K562 (cell line): ENCODE results near the gene RELL2. TPM values are rescaled to one million over a fixed set of nuclear protein-coding genes. Genes with fewer than 3 reads are reported as not detected.

Experiments
- ATAC-seq: fragments of 200-7000 bp; cut with Tn5 transposase; 3 replicates; pipeline ENCODE4 v1.9.1; 2020; ENCODE audit warnings: moderate library complexity
- BruUV-seq: library from RNA; stranded (reverse); fragments of 400-500 nt; replicated peaks from 2 replicates; lab custom pipeline; 2021; lab: Mats Ljungman, UMichigan
- CTCF ChIA-PET: fragments of 300-600 bp; formaldehyde crosslinking; extraction: SDS; loops from one replicate; lab custom pipeline; 2021; ENCODE audit warnings: low intra/inter-chr PET ratio; lab: Yijun Ruan, JAX
- POLR2A ChIA-PET: fragments of 300-600, 350-650 bp; sonication (Branson Sonifier 250); formaldehyde crosslinking; extraction: SDS; loops from one replicate; lab custom pipeline; 2021; ENCODE audit warnings: antibody characterized with exemption, inconsistent platforms; lab: Yijun Ruan, JAX
- DNase-seq, 4 experiments: peaks; one replicate each; pipeline versions ENCODE4 v3.0.0 to v3.0.0-alpha.2; 2011 to 2018; ENCODE audit warnings: low spot score in 3 of 4, mixed read lengths in 3 of 4; ENCODE audit errors: extremely low read depth in 1 of 4
- FAIRE-seq: peaks from 2 replicates; lab custom pipeline; 2011; peaks lifted over from hg19 to GRCh38; lab: Jason Lieb, UNC
- H2AFZ ChIP-seq: 2 replicates; pipeline ENCODE4 v1.6.0; 2011; ENCODE audit warnings: low read depth, low read length, control low read depth, inconsistent platforms
- H3K27ac ChIP-seq: fragments of 200-600 bp; 3 replicates; pipeline ENCODE4 v1.8.0; 2011; ENCODE audit warnings: low read depth, mild to moderate bottlenecking, control low read depth, inconsistent platforms, low read length, moderate library complexity, mixed read lengths; ENCODE audit errors: extremely low read depth
- H3K27me3 ChIP-seq, 2 experiments: fragments of 300-600 bp in 1 of 2; 2 replicates in 1 of 2; 3 replicates in 1 of 2; pipeline versions ENCODE4 v1.6.0 to v1.8.0; 2011; ENCODE audit warnings: inconsistent platforms in 2 of 2, low read length in 2 of 2, mild to moderate bottlenecking in 1 of 2, mixed read lengths in 1 of 2, moderate library complexity in 1 of 2; ENCODE audit not compliant: control insufficient read depth in 2 of 2, insufficient read depth in 2 of 2
- H3K36me3 ChIP-seq: fragments of 300-600 bp; 3 replicates; pipeline ENCODE4 v1.8.0; 2011; ENCODE audit warnings: mild to moderate bottlenecking, low read length, inconsistent platforms; ENCODE audit not compliant: control insufficient read depth, insufficient read depth
- H3K4me1 ChIP-seq, 2 experiments: fragments of 200-600 bp in 1 of 2; replicated peaks in 1 of 2; 2 replicates in 1 of 2; 3 replicates in 1 of 2; pipeline versions ENCODE4 v1.5.1 to v1.8.0; 2011; ENCODE audit warnings: inconsistent platforms in 2 of 2, low read length in 2 of 2, mild to moderate bottlenecking in 1 of 2, mixed read lengths in 1 of 2, moderate library complexity in 1 of 2; ENCODE audit not compliant: control insufficient read depth in 2 of 2, insufficient read depth in 2 of 2
- H3K4me2 ChIP-seq: 2 replicates; pipeline ENCODE4 v1.6.1; 2011; ENCODE audit warnings: low read length, control low read depth, inconsistent platforms, mixed read lengths; ENCODE audit not compliant: insufficient read depth
- H3K4me3 ChIP-seq: fragments of 200-600 bp; sonication (generic), shearing (Covaris generic); 2 replicates; pipeline ENCODE4 v1.5.1; 2016; ENCODE audit warnings: control low read depth, inconsistent platforms
- H3K79me2 ChIP-seq: fragments of 200-600 bp; 3 replicates; pipeline ENCODE4 v1.8.0; 2011; ENCODE audit warnings: low read length, inconsistent platforms; ENCODE audit not compliant: control insufficient read depth, insufficient read depth
- H3K9ac ChIP-seq, 2 experiments: 2 replicates each; pipeline versions ENCODE4 v1.6.0 to v1.6.1; 2011; ENCODE audit warnings: low read depth in 2 of 2, low read length in 2 of 2, control low read depth in 1 of 2, inconsistent platforms in 1 of 2, mild to moderate bottlenecking in 1 of 2, mixed read lengths in 1 of 2; ENCODE audit not compliant: insufficient read depth in 1 of 2
- H3K9me1 ChIP-seq: one replicate; pipeline ENCODE4 v1.6.0; 2011; ENCODE audit warnings: inconsistent platforms, mild to moderate bottlenecking, low read length, moderate library complexity; ENCODE audit not compliant: control insufficient read depth, insufficient read depth
- H3K9me3 ChIP-seq: replicated peaks from 2 replicates; pipeline ENCODE4 v1.5.1; 2011; ENCODE audit warnings: low read depth, low read length, inconsistent platforms; ENCODE audit not compliant: control insufficient read depth, insufficient read depth
- H4K20me1 ChIP-seq: replicated peaks from 2 replicates; pipeline ENCODE4 v1.6.1; 2011; ENCODE audit warnings: low read length, inconsistent platforms, mixed read lengths; ENCODE audit not compliant: control insufficient read depth, insufficient read depth
- ASH1L ChIP-seq: fragments of 450-650 bp; IDR thresholded peaks from 2 replicates; pipeline ENCODE4 v1.6.1; 2018; ENCODE audit warnings: borderline replicate concordance, mild to moderate bottlenecking, low read depth; ENCODE audit not compliant: partially characterized antibody
- CBX3 ChIP-seq, 2 experiments: IDR thresholded peaks; 1 replicate in 1 of 2; 2 replicates in 1 of 2; pipeline ENCODE4 v1.6.1; 2012; ENCODE audit warnings: inconsistent platforms in 2 of 2, low read length in 2 of 2, borderline replicate concordance in 1 of 2, control low read depth in 1 of 2
- COPS2 ChIP-seq: fragments of 450-650 bp; conservative IDR thresholded peaks from 2 replicates; pipeline ENCODE4 v1.6.1; 2016; ENCODE audit warnings: mild to moderate bottlenecking, moderate library complexity
- DEAF1 ChIP-seq: fragments of 450-650 bp; formaldehyde crosslinking; IDR thresholded peaks from 2 replicates; pipeline ENCODE4 v1.4.0; 2020; ENCODE audit warnings: mild to moderate bottlenecking, moderate library complexity
- EHMT2 ChIP-seq: fragments of 450-650 bp; IDR thresholded peaks from 2 replicates; pipeline ENCODE4 v1.6.1; 2018; ENCODE audit warnings: antibody characterized with exemption
- FOXA1 ChIP-seq: fragments of 450-650 bp; IDR thresholded peaks from 2 replicates; pipeline ENCODE4 v1.6.1; 2016; ENCODE audit warnings: mild to moderate bottlenecking, borderline replicate concordance
- KAT2B ChIP-seq: IDR thresholded peaks from one replicate; pipeline ENCODE4 v1.6.1; 2012; ENCODE audit warnings: low read depth, mild to moderate bottlenecking, control low read depth, inconsistent platforms, low read length, moderate library complexity
- MAZ ChIP-seq, 2 experiments: fragments of 450-650 bp in 1 of 2; sonication (generic) in 1 of 2; formaldehyde crosslinking; IDR thresholded peaks in 1 of 2; conservative IDR thresholded peaks in 1 of 2; 2 replicates each; pipeline versions ENCODE4 v1.4.0 to v1.5.0; 2020; ENCODE audit warnings: mild to moderate bottlenecking in 1 of 2, missing genetic modification reagents in 1 of 2
- MNT ChIP-seq, 2 experiments: fragments of 450-650 bp; conservative IDR thresholded peaks; 2 replicates each; pipeline ENCODE4 v1.6.1; 2017; ENCODE audit warnings: mild to moderate bottlenecking in 2 of 2, moderate library complexity in 2 of 2
- RBBP5 ChIP-seq: fragments of 200-600 bp; sonication (generic); IDR thresholded peaks from 2 replicates; pipeline ENCODE4 v1.6.1; 2012; ENCODE audit warnings: borderline replicate concordance, mild to moderate bottlenecking, low read length, control low read depth, inconsistent platforms; ENCODE audit not compliant: insufficient read depth, poor library complexity, severe bottlenecking
- RBM25 ChIP-seq: fragments of 200-400 bp; formaldehyde crosslinking; IDR thresholded peaks from 2 replicates; pipeline ENCODE4 v1.6.1; 2018; ENCODE audit warnings: low read length, low read depth, moderate library complexity; ENCODE audit not compliant: severe bottlenecking
- SLC30A9 ChIP-seq: fragments of 250-450 bp; sonication (Bioruptor Pico); IDR thresholded peaks from 2 replicates; pipeline ENCODE4 v1.8.0; 2022; ENCODE audit warnings: mild to moderate bottlenecking, moderate library complexity
- SMC3 ChIP-seq: conservative IDR thresholded peaks from 2 replicates; pipeline ENCODE4 v1.6.1; 2011; ENCODE audit warnings: low read depth, low read length, improper control_type of control experiment; ENCODE audit not compliant: insufficient read depth
- ZEB2 ChIP-seq: fragments of 450-650 bp; IDR thresholded peaks from 2 replicates; pipeline ENCODE4 v1.6.1; 2016
- ZFP36 ChIP-seq: fragments of 150-350 bp; IDR thresholded peaks from 2 replicates; pipeline ENCODE4 v1.6.1; 2018; ENCODE audit warnings: low read length, low read depth; ENCODE audit not compliant: partially characterized antibody
- WGBS: fragments of 100-300 bp; shearing (Covaris generic); methylation state at CpG from one replicate; pipeline ENCODE4 v1.1.6; 2016; ENCODE audit warnings: low coverage, mixed read lengths; ENCODE audit not compliant: insufficient coverage; ENCODE audit errors: missing lambda C conversion rate; 5-methylcytosine and 5-hydroxymethylcytosine counted together
- in situ Hi-C: fragments of 300-500 bp; cut with MboI; formaldehyde crosslinking; loops from 4 replicates; pipeline ENCODE4 v1.15.0; 2018; ENCODE audit warnings: inconsistent platforms, mixed read lengths
- intact Hi-C: fragments of 100-400 bp; cut with micrococcal nuclease; formaldehyde crosslinking; loops from 2 replicates; pipeline ENCODE4 v1.14.2; 2022
- polyA plus RNA-seq, 8 experiments: library from polyadenylated mRNA; depleted of rRNA in 4 of 8; stranded (reverse) in 5 of 8; unstranded in 3 of 8; fragments of >200 nt; fragmentation: Nextera tagmentation in 2 of 8; fragmentation: Illumina TruSeq in 1 of 8; extraction: Ambion mirVana in 2 of 8; extraction: Trizol in 1 of 8; gene quantifications; 2 replicates each; pipeline versions ENCODE4 v1.2.1 to v1.2.3, GENCODE V29; 2011 to 2014; ENCODE audit warnings: inconsistent platforms in 1 of 8, missing spikeins in 1 of 8
- total RNA-seq, 7 experiments: library from RNA; depleted of rRNA in 6 of 7; stranded (reverse); fragments of >200 nt in 6 of 7; fragmentation: Illumina TruSeq in 2 of 7; extraction: Trizol in 2 of 7; gene quantifications; 2 replicates each; pipeline versions ENCODE4 v1.2.1 to v1.2.3, GENCODE V29; 2011 to 2021; ENCODE audit warnings: low replicate concordance in 1 of 7

RELL2 gene
- total and polyA plus RNA-seq, 9 of the 15 experiments (the other 6 are each of a cell fraction or from before 2014, with no cell fraction given) = 0.06 to 36.0 (median 14.3) TPM

- TF ChIP-seq DEAF1 (peak; percentile 63), ZFP36 (no peak), SMC3 (peak; percentile 86)
- TF ChIP-seq, all 486 proteins: peak for 33
Observed at GRCh38 chr5:141664733-141665461, 28.1 kb downstream of the RELL2 start (continued).

GRCh38 chr5:141665995-141666940 lies 29.5 kb downstream of the RELL2 start:
- POLR2A ChIA-PET = interaction anchor here (0.8 to 1.0 kb wide), 2 partner anchors 26 to 149 kb away, joined by 3 read pairs; no protein-coding TSS in a partner anchor
- no peak overlapping the region for H3K4me3 ChIP-seq
- WGBS = 85% methylated on average over 13 of the region's 18 CpGs
- BruUV-seq = no TSS peak
- peaks cover 3% of the 10 kb centered on the region; the same call in 1 of the 3 replicates for H3K36me3 ChIP-seq
- no peak overlapping the region for H2AFZ ChIP-seq
- H3K9me1 ChIP-seq = no peaks in the 10 kb centered on the region
- no peak for FAIRE-seq
- H3K4me2 ChIP-seq = no peak overlapping the region
- no peaks in the 10 kb centered on the region for H3K27me3 ChIP-seq
- intact Hi-C loops (loop anchor here (1.0 to 10.0 kb wide), 5 partner anchors 26 to 479 kb away; partner anchors contain the start of gene RNF14), in situ Hi-C loops (no loop called here)
- CTCF ChIA-PET = interaction anchor here (0.9 to 1.6 kb wide), 4 partner anchors 148 to 294 kb away, joined by 3 to 12 read pairs (median 4); partner anchors contain the start of gene PCDH1
- DNase-seq = no peak
- no peak for ATAC-seq
- H3K9ac ChIP-seq = no peak overlapping the region
- H3K9me3 ChIP-seq = no peaks in the 10 kb centered on the region
- H3K79me2 ChIP-seq = no peaks in the 10 kb centered on the region
- H3K4me1 ChIP-seq = peaks cover 5 to 6% of the 10 kb centered on the region in 2 experiments; a peak in 4 of 5 replicates
- H4K20me1 ChIP-seq = no peaks in the 10 kb centered on the region
- no peak overlapping the region for H3K27ac ChIP-seq
- TF ChIP-seq EHMT2 (no peak), RBBP5 (no peak), MAZ (CRISPR knock-in tag; conservative IDR thresholded peaks at IDR 0.05 in 1 of 2, IDR thresholded peaks at IDR 0.05 in 1 of 2) (no peak), CBX3 (IDR thresholded peaks at IDR 0.05; ENCODE audit: borderline replicate concordance in 1 of 2, low read length in 2 of 2) (no peak), FOXA1 (no peak), KAT2B (no peak), MNT (conservative IDR thresholded peaks at IDR 0.05) (no peak), SLC30A9 (no peak), ZEB2 (no peak), RBM25 (peak; percentile 87), ASH1L (no peak), COPS2 (no peak)
